HG03354 (cell line): Measurements from ENCODE around the gene MUC21.
"Not testable (repeated sequence)": the region's sequence is repeated elsewhere in the genome, so short reads cannot be mapped to it uniquely, and the experiment has no call there.

Experiments
- ATAC-seq: cut with Tn5 transposase; IDR thresholded peaks from one replicate; pipeline ENCODE4 v1.9.1; 2021; ENCODE audit warnings: mild to moderate bottlenecking; ENCODE audit not compliant: unreplicated experiment, poor library complexity, severe bottlenecking

Gene MUC21

DNA sequence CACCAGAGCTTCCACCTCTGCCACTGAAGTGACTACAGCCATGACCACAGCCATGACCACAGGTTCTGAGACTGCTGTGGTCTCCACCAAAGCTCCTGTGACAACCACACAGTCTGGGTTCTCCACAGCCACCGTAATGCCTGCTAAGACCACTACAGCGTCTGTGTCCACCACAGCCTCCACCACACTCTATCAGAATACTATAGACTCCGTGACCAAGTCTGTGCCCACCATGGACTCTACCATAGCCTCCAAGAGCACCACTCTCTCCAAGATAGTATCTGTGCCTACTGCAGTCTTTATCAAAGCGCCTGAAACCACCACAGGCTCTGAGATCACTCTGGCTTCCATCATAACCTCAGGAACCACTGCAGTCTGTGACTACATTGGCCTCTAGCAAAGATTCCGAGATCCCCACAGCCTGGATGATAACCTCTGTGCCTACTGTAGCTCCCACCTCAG is 18.3 kb upstream of the MUC21 start:
- ATAC-seq, result no peak

DNA sequence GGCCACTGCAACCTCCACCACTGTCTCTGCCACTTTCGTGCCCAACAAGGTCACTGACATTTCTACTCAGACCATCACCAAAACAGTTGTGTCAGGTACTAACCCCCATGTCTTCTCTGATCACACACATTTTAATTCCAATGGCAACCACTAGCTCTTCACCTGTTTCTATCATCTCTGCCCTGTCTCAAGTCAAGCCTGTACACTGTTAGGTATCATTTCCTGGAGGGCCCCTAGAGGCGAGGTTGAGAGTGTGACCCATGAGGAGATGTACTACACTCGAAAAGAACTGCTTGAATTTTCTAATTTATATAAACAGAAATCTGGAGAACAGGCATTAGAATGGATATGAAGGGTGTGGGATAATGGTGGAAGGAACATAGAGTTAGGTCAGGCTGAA is 17.4 kb upstream of the MUC21 start:
- ATAC-seq, result no peak

DNA sequence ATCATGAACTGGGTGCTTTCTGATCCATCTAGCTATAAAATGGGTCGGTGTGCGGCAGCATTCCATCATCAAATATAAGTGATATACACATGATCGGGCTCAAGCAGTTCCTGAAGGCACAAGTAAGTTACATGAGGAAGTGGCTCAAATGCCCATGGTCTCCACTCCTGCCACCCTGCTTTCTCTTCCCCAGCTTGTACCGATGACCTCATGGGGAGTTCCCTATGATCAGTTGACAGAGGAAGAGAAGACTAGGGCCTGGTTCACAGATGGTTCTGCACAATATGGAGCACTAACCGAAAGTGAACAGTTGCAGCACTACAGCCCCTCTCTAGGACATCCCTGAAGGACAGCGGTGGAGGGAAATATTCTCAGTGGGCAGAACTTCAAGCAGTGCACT is 14.3 kb upstream of the MUC21 start:
- ATAC-seq, result not testable (repeated sequence)

- no peak for ATAC-seq
Observed at GRCh38 chr6:30970946-30971345, 12.6 kb upstream of the MUC21 start.

DNA sequence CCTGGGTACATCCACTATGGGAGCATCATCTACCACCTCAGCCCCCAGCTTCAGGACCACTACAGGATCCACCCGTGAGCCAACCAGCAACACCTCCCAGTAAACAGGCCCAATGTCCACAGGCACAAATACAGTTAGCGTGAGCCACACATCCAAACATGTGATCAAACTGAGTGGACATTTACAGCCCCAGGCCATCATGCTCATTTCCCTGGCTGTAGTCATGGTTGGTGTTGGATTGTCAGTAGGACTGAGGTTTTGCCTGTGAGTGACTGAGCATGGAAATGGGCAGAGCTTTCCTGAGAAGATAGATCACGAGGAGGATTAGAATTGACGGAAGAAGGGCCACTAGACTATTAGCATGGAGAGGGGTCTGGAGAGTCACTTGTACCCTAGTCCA is 10.7 kb upstream of the MUC21 start:
- no peak for ATAC-seq

DNA sequence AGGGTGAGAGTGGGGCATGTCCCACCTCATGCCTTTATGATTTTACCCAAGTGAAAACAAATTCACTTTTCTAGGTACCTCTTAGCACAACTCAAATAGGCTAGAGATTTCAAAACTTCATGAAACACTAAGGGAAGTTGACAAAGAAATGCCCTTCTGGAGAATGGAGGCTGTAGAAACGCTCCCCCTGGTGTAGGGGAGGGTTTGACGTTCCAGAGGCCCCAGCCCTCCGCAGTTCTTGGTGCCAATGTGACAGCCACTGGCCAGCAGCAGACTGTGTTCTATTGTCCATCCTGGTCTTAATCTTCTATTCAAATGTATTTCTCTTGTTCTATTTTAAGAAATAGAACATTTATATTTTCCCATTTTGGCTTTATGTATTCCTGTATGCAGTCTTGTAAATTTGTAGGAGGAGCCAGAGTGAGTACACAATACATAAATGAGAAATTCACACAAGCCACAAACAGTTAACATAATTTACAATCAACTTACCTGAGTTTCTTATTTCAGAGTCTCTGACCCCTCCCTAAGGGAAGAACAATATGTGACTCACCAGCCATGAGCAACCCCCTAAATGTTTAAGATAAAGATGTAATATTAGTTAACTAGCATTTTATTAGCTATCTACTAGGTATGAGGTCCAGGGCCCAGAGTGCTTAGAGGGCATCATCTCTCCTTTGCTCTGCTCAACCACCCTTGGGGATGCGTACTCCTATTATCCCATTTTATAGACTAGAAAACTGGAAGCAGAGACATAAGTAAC is 8.8 kb upstream of the MUC21 start:
- no peak for ATAC-seq

DNA sequence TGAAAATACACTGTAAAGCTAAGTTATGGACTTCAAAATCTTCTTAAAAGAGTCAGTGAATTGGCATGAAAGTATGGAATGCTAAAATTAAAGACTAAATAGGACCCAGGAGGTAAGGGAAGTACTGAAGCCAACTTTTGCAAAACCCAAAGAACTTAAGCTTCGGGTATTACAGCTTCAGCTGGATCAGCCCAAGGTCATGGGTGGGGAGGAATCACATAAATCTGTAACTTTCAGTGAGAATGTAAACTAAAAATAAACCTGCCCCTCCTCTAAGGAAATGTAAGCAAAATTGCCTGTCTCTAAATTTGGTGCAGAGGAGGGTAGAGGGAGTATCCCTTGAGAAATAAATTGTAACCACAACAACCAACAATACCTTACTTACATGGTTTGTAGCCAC is 4.4 kb upstream of the MUC21 start:
- ATAC-seq, result no peak

- no peak for ATAC-seq
Observed at GRCh38 chr6:30979690-30980089, 3.8 kb upstream of the MUC21 start.

- ATAC-seq, result no peak
Observed at GRCh38 chr6:30981942-30982772, 1.4 kb upstream of the MUC21 start.

DNA sequence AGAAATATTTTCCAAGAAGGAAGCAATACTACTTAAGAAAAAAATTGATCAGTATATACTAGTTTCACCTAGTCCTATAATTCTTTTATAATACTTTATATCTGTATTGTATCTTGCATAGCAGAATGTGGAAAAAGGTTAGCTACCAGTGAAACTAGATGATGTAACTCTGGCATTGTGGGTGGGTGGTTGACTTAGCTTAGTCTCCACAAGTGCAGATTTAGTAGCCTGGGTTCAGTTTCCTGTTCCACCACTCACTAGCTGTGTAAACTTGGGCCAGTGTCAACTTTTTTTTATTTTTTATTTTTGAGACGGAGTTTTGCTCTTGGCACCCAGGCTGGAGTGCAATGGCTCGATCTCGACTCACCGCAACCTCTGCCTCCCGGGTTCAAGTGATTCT is 2.0 kb downstream of the MUC21 start:
- ATAC-seq, result no peak

- no peak for ATAC-seq
Observed at GRCh38 chr6:30987304-30987703, 3.8 kb downstream of the MUC21 start.

DNA sequence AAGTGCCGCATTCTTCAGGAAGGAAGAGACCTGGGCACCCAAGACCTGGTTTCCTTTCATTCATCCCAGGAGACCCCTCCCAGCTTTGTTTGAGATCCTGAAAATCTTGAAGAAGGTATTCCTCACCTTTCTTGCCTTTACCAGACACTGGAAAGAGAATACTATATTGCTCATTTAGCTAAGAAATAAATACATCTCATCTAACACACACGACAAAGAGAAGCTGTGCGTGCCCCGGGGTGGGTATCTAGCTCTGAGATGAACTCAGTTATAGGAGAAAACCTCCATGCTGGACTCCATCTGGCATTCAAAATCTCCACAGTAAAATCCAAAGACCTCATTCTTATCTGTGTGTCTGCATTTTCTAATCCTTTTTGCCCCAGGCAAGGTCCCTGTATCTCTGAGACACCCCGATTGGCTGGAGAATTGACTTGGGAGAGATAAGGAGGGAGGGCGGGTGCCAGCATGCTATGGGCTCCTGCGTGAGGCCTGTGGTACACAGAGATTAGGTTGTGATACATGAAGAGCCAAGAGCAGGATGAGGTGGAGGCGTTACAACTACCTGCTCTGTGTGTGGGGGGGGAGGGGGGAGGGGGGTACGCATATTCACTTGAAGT is 4.8 kb downstream of the MUC21 start:
- no peak for ATAC-seq

DNA sequence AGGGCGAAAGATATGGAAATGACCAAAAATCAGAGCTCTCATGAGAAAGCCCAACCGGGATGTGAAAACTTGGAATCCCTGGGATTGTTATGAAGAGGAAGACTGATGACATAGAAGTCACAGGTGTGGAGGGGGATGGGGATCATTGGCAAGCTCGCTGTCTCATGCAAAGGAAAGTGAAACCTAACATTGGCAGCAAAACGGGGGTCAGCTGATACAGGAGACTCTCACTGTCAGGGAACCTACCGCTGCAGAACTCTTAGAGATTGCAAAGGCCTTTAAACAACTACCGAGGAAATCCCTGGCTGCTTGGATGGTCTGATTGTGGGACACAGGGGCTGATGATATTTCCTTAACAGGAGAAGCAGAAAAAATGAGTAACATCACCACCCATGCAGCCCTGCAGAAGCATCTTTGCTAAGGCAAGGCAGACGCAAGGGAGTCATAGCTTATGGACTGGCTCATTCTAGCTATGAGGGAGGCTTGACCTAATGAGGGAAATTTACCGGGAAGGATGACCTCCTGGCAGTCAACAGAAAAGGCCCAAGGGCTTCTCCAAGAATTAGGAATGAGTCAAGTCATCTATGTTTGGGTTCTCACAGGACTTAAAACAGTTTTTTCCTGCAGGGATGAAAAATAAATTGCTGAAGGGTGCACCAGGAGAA is 7.0 kb downstream of the MUC21 start:
- no peak for ATAC-seq

DNA sequence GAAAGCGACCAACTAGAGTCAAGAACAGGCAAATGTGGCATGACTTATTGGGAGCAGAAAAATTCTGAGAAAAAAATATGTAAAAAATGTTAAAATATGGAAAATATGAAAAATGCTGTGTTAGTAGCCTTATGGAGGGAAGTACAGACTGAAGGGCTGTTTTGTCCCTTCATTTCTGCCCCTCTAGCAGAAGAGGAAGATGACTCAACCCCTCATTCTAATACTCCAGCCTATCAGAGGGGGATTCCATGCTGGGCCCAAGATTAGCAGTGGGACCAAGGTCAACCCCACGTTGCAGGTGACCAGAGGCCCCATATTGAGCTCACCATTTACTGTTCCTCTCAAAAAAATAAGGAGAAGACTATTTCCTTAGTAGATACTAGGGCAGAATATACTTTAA is 8.4 kb downstream of the MUC21 start:
- no peak for ATAC-seq

DNA sequence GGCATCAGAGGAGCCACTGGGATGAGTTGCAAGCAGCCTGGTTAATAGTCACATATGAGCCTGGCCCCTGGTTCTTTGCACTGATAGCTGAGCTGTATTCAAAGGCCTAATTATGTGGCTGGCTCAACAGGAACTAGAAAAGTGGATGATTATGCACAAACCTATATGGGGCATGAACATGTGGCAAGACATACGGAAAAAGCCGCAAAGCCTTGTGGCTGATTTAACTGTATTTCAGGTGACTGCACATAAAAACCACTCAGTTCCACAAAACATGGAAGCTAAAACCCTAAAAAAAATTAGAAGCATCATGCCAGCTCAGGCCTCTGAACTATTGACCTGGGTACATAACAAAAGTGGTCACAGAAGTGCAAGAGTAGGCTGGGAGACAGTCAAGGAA is 13.8 kb downstream of the MUC21 start:
- ATAC-seq, result no peak

DNA sequence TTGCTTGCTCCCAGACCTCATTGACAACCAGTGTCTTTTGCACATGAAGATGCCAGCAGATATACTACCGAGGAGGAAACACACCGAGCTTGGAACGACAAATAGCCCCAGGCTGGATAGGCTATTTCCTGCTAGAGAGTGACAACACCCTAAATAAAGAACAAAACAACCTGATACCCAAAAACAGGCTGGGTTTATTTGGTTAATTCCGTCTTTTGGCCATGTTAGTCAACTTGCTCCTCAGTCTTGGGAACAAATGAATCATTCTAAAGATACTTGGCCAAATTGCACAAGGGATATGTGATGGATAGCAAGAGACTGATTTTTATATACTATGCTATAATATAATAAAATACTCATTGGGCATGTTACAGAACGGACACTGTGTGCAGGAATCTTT is 15.3 kb downstream of the MUC21 start:
- ATAC-seq, result no peak

DNA sequence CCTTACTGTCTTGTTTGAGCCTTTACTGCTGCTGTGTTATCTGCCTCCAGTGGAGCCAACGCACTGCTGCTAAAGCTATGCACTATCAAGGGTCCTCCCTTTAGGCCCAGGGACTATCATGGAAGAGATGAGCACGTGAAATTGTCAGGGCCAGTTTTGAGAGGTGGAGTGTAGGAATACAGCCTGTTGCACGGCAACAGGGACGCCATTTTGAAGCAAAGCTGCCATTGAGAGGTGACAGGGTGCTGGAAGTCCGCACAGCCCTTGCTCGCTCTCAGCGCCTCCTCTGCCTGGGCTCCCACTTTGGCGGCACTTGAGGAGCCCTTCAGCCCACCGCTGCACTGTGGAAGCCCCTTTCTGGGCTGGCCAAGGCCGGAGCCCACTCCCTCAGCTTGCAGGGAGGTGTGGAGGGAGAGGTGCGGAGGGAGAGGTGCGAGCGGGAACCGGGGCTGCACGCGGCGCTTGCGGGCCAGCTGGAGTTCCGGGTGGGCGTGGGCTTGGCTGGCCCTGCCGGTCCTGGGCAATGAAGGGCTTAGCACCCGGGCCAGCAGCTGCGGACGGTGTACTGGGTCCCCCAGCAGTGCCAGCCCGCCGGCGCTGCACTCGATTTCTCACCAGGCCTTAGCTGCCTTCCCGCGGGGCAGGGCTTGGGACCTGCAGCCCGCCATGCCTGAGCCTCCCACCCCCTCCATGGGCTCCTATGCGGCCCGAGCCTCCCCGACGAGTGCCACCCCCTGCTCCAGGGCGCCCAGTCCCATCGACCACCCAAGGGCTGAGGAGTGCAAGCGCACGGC is 16.7 kb downstream of the MUC21 start:
- not testable (repeated sequence) for ATAC-seq

DNA sequence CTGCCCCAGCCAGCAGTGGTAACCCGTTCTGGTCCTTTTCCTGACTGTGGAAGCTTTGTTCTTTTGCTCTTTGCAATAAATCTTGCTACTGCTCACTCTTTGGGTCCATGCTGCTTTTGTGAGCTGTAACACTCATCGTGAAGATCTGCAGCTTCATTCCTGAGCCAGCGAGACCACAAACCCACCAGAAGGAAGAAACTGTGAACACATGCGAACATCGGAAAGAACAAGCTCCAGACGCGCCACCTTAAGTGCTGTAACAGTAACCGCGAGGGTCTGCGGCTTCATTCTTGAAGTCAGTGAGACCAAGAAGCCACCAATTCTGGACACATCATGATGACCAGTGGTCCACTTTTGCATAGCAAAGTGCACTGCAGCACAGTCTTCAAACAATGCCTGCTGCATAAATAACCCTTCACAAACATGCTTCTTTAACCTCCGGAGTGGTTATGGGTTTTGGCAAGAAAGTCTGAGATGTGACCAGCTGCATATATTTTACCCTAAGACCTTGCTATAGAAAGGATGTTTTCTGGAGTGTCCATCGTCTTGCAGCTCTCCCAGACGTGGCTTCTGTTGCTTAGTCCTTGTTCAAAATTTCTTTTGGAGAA is 17.9 kb downstream of the MUC21 start:
- no peak for ATAC-seq

- ATAC-seq, result no peak
Observed at GRCh38 chr6:31002471-31002870, 19.0 kb downstream of the MUC21 start.
